HG03520 (cell line): Measurements from ENCODE around the gene GNG10.
"Not testable (repeated sequence)": the region's sequence is repeated elsewhere in the genome, so short reads cannot be mapped to it uniquely, and the experiment has no call there.

Source experiments
- ATAC-seq: cut with Tn5 transposase; IDR thresholded peaks from one replicate; pipeline ENCODE4 v1.9.1; 2021; ENCODE audit warnings: mild to moderate bottlenecking, moderate library complexity; ENCODE audit not compliant: unreplicated experiment

Gene GNG10

DNA sequence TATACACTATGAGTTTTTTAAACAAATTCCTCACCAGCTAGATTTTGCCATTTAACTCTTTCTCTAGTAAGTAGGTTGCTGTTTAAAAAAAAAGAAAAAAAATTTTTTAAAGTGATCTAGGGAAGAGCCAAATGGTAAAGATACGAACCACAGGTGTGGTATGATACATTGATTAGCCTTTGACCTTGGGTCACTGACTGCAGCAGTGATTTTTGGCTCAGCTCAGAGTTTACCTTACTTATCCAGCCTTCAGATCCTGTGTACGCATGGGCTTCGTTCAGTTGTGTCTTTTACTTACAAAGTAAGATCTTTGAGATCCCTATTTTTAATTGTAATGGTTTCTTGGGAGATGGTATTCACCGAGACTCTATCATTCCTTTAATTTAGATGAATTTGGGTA, 12.4 kb upstream of the GNG10 start:
- ATAC-seq, result no peak

DNA sequence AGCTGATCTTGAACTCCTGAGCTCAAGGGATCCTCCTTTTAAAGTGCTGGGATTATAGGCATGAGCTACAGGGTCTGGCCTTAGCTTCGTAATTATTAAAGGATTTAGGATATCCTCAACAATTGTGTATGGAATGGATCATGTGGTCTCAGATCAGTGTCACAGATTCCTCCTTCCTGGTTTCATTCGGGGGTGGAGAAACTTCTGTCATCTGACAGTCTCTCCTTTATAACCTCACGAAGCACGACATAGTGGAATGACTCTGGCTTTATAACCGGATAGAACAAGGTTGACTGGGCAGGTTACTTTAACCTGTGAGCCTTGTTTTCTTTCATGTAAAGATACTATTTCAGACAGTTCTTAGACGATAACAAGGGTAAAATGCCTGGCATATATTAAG, 4.4 kb upstream of the GNG10 start:
- no peak for ATAC-seq

DNA sequence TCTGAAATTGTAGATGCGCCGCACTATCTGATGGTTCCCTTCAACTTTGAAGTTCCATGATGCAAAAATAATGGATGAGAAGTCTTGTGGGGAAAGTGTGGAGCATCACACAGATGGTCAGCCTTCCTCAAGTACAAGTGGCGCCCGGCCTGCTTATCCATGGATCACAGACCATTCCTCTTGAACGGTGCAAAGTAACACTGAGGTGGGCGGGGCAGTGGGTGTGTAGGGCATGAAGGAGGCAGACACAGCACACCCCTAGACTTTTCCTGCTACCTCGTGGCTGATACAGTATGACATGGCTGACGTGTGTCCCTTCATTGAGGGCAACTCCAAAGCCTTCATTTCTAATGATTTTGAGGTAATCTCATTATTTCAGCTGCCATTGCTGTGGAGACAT, 2.5 kb upstream of the GNG10 start:
- no peak for ATAC-seq

- ATAC-seq, result no peak
These were observed 1.7 kb upstream of the GNG10 start for GRCh38 chr9:111659691-111660090.

- peak; percentile 28 for ATAC-seq
These were observed 557 bp downstream of the GNG10 start for GRCh38 chr9:111661802-111662521.

DNA sequence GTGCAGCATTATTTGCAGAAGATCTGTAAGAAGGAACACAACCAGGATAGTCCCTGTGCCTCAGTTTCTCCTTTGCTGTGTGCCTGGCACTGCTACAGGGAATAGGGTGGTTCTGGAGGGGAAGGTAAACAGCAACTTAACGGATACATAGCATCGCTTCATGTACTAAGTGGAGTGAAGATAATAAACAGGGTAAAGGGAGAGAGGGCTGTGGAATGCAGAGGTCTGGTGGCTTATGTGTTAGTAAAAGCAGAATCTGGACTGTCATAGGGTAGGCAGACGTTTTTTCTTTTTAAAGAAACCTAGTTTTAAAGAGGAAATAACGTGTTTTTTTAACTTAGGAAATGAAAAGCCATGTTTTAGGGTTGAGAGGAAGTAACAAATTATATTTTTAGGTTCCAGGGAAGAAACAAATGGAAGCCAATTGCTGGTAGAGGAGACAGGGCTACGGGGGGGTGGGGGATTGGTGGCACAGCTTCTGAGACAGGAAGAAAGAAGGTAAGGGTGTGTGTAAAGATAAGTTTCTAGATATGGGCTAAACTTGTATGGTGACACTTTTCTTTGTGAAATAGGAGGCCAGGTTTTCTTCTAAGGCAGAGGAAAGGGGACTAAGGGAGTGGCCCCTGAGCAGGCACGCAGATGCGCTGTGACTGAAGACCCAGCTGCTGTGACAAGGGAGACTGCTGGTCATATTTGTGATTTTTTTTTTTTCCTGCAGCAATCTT, 1.3 kb downstream of the GNG10 start:
- ATAC-seq, result no peak

DNA sequence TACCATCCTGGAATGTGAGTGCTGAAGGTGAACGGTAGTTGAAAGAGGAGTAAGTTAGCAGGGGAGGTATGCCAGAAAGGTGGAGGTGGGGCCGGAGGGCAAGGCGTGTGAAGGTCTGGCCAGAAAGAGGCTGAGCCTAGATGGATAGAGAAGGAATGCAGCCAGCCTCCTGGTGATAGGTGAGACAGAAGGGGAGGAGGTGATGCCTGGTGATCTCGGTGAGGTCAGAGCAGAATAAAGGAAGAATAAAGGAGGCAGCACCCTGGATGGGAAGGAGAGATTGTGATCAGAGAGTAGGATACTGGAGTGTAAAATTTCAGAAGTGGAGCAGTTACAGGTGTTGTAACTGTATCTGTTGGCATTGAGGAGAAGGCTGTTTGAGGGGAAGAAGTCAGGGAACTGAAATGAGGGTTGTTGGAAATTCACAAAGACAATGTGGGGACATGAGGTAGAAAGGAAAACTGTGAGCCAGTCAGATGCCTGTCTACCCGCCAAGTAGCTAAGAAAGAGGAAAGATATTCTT, 2.0 kb downstream of the GNG10 start:
- ATAC-seq, result no peak

GRCh38 chr9:111668026-111668573, 6.7 kb downstream of the GNG10 start:
- ATAC-seq, result no peak

DNA sequence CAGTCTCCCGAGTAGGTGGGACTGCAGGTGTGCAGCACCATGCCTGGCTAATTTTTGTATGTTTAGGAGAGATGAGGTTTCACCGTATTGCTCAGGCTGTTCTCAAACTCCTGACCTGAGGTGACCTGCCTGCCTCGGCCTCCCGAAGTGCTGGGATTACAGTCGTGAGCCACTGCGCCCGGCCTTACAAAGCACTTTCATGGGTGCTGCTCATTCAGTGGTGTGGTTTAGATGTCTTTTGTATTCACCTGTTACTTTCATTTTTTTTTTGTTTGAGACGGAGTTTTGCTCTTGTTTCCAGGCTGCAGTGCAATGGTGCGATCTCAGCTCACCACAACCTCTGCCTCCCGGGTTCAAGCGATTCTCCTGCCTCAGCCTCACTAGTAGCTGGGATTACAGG, 7.2 kb downstream of the GNG10 start:
- ATAC-seq, result not testable (repeated sequence)

DNA sequence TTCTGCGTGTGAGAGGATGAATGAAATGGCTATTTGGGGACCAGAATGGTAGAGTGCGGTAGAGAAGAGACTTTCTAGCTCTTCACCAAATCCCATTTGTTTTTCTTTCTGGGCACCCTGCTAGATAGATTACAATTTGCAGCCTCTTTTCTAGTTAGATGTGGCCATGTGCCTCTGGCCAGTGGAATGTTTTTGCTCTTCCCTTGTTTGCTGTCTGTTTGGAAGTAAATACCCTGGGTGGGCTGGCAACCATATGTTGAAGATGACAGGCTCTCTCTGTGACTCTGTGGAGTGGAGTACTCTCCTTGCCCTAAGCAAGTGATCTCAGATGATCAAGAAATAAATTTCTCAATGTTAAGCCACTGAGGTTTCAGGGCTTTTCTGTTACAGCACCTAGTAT, 12.9 kb downstream of the GNG10 start:
- no peak for ATAC-seq

GRCh38 chr9:111676116-111676515, 14.7 kb downstream of the GNG10 start:
- ATAC-seq, result no peak

- ATAC-seq, result no peak
These were observed 16.9 kb downstream of the GNG10 start for GRCh38 chr9:111678293-111678692.

DNA sequence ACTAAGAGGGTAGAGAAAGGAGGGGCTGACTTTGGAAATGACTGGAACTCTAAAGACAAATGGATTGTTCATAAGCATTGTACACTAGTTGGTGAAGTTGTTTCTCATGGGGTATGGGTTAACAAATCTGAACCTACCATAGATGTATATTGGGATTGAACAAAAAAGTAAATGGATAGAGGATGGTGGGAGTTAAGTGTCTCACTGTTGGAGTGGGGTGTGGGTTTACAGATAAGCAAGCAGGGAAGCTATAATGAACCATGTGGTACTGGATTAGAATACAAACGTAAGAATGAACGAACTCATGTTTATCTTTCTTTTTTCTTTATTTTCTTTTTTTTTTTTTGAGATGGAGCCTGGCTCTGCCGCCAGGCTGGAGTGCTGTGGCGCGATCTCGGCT, 17.8 kb downstream of the GNG10 start:
- no peak for ATAC-seq

GRCh38 chr9:111683392-111683791, 22.0 kb downstream of the GNG10 start:
- ATAC-seq, result no peak

- no peak for ATAC-seq
These were observed 30.4 kb downstream of the GNG10 start for GRCh38 chr9:111691672-111692329.

GRCh38 chr9:111696796-111697195, 35.4 kb downstream of the GNG10 start:
- no peak for ATAC-seq

GRCh38 chr9:111700776-111701175, 39.4 kb downstream of the GNG10 start:
- no peak for ATAC-seq

DNA sequence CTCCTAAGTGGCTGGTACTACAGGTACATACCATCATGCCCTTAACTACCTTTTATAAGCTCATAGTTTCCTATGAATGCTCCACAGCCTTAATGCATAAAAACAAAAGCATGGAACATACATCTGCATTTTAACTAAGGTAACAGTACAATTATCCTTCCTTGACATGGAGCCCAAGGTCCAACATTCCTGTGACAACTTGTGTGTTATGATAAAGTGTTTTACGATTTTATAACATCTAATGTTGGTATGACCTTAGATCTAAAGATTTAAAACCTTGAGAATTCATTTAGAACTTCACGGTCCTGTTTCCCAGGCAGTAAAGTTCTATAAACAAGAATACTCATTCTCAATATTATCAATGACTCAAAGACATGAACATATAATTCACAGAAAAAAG, 43.1 kb downstream of the GNG10 start:
- ATAC-seq, result no peak

DNA sequence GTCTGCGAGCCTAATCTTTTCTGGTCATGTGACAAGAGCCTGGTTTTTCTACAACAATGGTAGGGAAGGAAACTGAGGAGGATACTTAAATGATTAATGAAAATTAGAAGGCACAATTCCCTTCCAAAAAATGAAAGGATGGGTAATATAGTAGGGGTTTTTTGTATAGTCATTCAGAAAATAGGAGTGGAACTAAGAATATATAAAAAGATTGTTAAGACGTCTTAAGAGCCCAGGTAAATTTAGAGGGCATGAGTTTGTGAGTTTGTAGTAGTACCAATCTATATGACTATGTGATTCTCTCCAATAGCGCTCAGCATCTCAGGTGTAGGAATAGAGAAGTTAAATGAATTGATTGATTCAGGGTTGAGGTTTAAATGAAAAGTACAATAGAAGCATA, 50.1 kb downstream of the GNG10 start:
- no peak for ATAC-seq

- no peak for ATAC-seq
These were observed 51.0 kb downstream of the GNG10 start for GRCh38 chr9:111712369-111712768.

DNA sequence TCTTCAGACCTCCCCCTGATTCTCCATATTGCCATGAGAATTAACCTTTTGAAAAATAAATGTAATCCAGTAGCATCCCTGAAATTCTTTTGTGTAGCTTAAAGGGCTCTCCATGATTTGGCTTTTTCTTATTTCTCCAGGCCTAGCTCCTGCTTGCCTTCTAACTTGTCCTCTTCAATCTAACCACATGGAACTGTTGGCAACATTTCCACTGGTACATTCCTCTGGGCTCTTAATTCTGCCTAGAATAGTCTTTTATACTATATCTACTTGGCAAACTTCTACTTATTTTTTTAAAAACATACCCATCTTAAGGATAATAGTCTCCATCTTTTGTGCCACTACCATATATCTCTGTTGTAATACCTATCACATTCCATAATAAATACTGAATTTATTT, 54.1 kb downstream of the GNG10 start:
- no peak for ATAC-seq

- ATAC-seq, result no peak
These were observed 58.1 kb downstream of the GNG10 start for GRCh38 chr9:111719541-111719940.
